Prostate gland (tissue), 2 donors: ENCODE data around the gene PIGQ. TPM values are rescaled to one million over a fixed set of nuclear protein-coding genes. Genes with fewer than 3 reads are reported as not detected.

Experiments used
- DNase-seq: peaks from one replicate; pipeline ENCODE4 v3.0.0-alpha.2; 2019; ENCODE audit warnings: low spot score
- H3K27ac ChIP-seq, 2 donors: fragments of 200-600 bp; sonication (generic); 2 replicates each; pipeline ENCODE4 v1.5.1; 2017 to 2019
- H3K27me3 ChIP-seq: fragments of 200-600 bp; sonication (generic); replicated peaks from 2 replicates; pipeline ENCODE4 v1.5.1; 2019; ENCODE audit not compliant: insufficient read depth
- H3K36me3 ChIP-seq, 2 donors: fragments of 200-600 bp; sonication (generic); 1 replicate in 1 of 2; 2 replicates in 1 of 2; pipeline versions ENCODE4 v1.5.1 to v1.8.1; 2017 to 2019
- H3K4me1 ChIP-seq: fragments of 200-600 bp; sonication (generic); replicated peaks from 2 replicates; pipeline ENCODE4 v1.5.1; 2019
- H3K4me3 ChIP-seq, 2 donors: fragments of 200-600 bp; sonication (generic); 2 replicates each; pipeline ENCODE4 v1.5.1; 2017 to 2019
- H3K9me3 ChIP-seq: fragments of 200-600 bp; sonication (generic); 2 replicates; pipeline ENCODE4 v1.5.1; 2017
- POLR2A ChIP-seq: fragments of 450-650 bp; IDR thresholded peaks from one replicate; pipeline ENCODE4 v1.6.1; 2016; ENCODE audit warnings: antibody characterized with exemption, mild to moderate bottlenecking
- POLR2AphosphoS5 ChIP-seq: sonication (generic); formaldehyde crosslinking; IDR thresholded peaks from one replicate; pipeline ENCODE4 v1.6.1; 2017; ENCODE audit warnings: antibody characterized with exemption
- WGBS: methylation state at CpG from one replicate; pipeline ENCODE4 v1.1.5; 2018; 5-methylcytosine and 5-hydroxymethylcytosine counted together
- intact Hi-C: fragments of 100-400 bp; cut with DNase I; formaldehyde crosslinking; loops from one replicate; pipeline ENCODE4 v1.14.2; 2022
- total RNA-seq, 2 donors: library from RNA; depleted of rRNA; stranded (reverse); fragments of >200 nt; gene quantifications; one replicate each; pipeline ENCODE4 v1.1.0, GENCODE V29; 2016
- TF ChIP-seq, protein P1 (sequence below), 4 experiments: fragments of 200-600 bp in 2 of 4; fragments of 450-650 bp in 2 of 4; sonication (generic) in 2 of 4; IDR thresholded peaks; 1 replicate in 3 of 4; 2 replicates in 1 of 4; pipeline ENCODE4 v1.5.1; 2016 to 2019; ENCODE audit warnings: antibody characterized with exemption in 4 of 4, mild to moderate bottlenecking in 2 of 4, moderate library complexity in 2 of 4

PIGQ gene
- total RNA-seq, 2 donors from 2014 or later, result 70.1 to 85.8 TPM

DNA sequence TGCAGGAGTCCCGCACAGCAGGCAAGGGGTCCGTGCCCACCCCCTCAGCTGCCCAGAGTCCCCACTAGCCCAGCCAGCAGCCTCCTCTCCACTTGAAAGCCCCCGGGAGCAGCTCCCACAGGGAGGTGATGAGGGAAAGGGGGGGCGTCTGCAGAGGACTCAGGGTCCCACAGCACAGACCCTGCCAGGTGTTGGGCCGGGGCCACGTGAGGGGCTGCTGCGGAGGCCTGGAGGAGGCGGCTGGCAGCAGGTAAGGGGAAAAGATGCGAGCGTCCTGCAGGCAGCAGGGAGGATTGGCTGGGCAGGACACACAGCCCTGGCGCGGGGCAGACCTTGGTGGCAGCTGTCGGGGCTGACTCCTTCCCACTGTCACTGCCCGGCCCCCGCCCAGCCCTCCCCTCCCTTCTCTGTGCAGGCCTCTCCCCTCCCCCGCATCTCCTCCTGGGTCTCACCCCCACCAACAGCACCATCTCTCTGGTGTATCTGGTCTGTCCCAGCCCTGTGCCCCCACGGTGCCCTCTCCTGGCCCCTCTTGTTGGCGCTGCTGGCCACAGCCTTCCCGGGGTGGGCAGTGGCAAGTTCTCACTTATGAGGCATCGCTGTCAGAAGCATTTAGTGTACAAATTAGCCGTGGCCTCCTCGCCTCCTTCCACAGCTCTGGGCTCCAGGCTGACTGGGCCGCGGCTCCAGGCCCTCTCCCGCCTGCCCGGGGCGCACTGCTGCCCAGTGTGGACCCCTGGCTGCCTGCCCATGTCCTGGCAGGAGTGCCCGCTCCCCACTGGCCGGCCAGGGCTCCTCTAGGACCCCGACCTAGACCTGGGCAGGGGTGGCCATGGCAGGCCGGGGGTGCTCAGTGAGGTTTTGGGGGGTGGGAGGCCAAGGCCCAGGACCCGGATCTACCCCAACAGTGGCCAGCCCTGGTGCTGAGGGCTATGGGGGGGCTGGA lies 14.0 kb upstream of the PIGQ start:
- no peaks in the 10 kb centered on the region for H3K4me1 ChIP-seq
- H3K4me3 ChIP-seq, result no peak overlapping the region
- H3K27ac ChIP-seq, result no peak overlapping the region
- intact Hi-C loops, result no loop called here
- TF ChIP-seq, protein P1, sequence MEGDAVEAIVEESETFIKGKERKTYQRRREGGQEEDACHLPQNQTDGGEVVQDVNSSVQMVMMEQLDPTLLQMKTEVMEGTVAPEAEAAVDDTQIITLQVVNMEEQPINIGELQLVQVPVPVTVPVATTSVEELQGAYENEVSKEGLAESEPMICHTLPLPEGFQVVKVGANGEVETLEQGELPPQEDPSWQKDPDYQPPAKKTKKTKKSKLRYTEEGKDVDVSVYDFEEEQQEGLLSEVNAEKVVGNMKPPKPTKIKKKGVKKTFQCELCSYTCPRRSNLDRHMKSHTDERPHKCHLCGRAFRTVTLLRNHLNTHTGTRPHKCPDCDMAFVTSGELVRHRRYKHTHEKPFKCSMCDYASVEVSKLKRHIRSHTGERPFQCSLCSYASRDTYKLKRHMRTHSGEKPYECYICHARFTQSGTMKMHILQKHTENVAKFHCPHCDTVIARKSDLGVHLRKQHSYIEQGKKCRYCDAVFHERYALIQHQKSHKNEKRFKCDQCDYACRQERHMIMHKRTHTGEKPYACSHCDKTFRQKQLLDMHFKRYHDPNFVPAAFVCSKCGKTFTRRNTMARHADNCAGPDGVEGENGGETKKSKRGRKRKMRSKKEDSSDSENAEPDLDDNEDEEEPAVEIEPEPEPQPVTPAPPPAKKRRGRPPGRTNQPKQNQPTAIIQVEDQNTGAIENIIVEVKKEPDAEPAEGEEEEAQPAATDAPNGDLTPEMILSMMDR (IDR thresholded peaks at IDR 0.05), result no peak
- TF ChIP-seq POLR2AphosphoS5, result no peak
- peaks cover 5% of the 10 kb centered on the region for H3K27me3 ChIP-seq
- 80% methylated on average over 30 of the region's 32 CpGs for WGBS
- H3K36me3 ChIP-seq, result no peaks in the 10 kb centered on the region
- DNase-seq, result no peak
- no peaks in the 10 kb centered on the region for H3K9me3 ChIP-seq

DNA sequence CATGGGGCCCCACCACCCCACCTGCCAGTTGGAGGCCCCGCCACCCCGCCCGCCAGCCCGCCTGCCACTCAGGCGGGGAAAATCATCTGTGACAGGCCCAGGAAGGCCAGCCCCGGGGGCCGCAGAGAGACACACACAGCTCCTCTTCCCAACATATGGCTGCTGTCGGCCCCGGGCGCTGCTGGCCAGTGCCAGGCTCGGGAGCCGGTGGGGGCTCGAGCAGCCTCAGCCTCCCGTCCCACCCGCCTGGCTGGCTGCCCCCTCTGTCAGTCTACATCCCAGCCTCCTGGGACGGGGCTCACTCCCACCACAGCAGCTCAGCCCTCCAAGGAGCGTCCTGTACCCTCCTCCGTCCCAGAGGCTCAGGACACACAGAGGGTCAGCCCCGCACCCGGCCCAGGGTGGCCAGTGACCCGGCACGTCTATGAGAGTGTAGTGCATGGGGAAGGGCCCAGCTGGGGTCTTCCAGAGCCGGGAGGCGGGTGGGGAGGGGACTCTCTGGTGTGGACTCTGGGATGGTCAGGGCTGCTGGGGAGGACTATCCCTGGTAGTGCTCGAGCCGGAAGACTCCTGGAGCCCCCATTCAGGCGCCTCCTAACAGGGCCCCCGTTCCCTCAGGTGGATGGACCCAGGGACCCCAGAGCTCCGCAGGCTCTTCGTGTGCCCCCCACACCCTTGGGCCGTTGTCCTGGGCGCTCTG lies 13.1 kb upstream of the PIGQ start:
- intact Hi-C loops, result no loop called here
- DNase-seq, result no peak
- Histone ChIP-seq H3K36me3 (no peaks in the 10 kb centered on the region), H3K27me3 (peaks cover 9% of the 10 kb centered on the region), H3K4me1 (no peaks in the 10 kb centered on the region), H3K4me3 (no peak overlapping the region), H3K9me3 (no peaks in the 10 kb centered on the region), H3K27ac (no peak overlapping the region)
- WGBS, result 91% methylated on average over 31 of the region's 32 CpGs
- TF ChIP-seq, protein P1 (IDR thresholded peaks at IDR 0.05), result no peak
- TF ChIP-seq POLR2AphosphoS5 (no peak), POLR2A (no peak)

DNA sequence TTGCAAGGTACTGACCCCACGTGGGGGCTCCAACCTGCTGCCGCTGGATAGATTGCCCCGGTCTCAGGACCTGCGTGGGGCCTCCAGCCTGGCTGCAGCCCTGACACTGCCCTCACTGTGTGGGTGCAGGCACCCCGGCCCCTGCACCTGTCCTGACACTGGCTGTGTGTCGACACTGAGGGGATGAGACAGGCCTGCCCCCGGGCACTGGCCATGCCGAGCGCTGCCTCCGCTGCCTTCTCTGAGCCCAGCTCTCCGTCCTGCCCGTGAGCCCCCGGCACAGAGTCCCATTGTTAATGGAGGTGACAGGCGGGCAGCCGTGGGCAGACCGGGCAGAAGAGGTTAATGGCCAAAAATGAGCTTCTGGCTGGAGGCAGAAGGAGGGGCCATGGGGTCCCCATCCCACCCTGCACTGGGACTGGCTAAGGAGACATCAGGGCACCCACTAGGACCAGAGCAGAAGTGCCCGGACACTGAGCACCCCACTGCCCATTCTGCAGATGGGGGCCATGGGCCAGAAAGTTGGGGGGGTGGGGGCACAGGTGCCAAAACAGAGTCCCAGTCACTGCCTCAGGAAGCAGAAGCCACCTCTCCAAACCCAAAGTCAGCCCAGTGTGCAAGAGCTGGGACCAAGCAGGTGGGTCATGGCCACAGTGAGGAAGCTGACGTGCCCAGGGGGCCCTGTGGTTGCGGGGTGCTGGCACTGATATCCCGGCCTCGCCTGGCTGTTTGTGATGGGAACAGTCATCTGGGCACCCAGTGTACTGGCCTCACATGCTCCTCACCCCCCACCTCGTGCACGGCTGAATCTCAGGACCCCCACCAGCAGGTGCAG lies 12.1 kb upstream of the PIGQ start:
- TF ChIP-seq, protein P1 (IDR thresholded peaks at IDR 0.05), result no peak
- TF ChIP-seq POLR2A, result no peak
- no peak for TF ChIP-seq POLR2AphosphoS5
- 85% methylated on average over 19 of the region's 23 CpGs for WGBS
- intact Hi-C loops, result no loop called here
- no peaks in the 10 kb centered on the region for H3K4me1 ChIP-seq
- peaks cover 9% of the 10 kb centered on the region for H3K27me3 ChIP-seq
- no peak for DNase-seq
- no peaks in the 10 kb centered on the region for H3K36me3 ChIP-seq
- H3K27ac ChIP-seq, result no peak overlapping the region
- H3K4me3 ChIP-seq, result no peak overlapping the region
- no peaks in the 10 kb centered on the region for H3K9me3 ChIP-seq

DNA sequence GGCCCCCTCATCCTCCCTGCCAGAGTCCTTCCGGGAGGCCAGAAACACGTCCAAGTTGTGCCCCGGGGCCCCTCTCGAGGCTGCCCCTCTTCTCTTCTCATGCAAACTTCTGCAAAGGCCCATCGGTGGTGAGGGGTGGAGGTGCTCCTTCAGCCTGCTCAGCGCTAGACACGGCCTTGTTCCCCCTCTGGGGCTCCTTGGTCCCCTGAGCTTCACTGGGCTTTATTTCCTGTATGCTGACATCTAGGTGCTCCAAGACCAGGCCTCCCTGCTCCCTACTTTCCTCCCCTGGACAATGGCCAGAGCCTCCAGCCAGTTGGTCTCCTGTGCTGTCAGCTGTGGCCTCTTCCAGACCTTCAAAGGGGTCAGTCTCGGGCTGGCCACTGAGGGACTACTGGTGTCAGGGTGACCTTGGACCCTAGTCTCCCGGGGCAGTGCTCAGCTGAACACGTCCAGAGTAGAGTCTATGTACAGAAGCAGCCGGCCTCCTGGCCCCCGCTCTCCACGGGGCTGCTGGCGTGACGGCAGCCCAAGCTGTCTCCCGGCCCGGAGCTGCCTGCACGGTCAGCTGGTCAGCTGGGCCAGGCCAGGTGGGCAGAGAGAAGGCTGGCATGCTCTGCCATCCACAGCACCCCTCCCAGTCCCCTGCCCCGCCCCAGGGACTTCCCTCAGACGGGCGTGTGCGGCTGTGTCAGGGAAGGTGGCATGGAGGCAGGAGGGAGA lies 11.3 kb upstream of the PIGQ start:
- H3K4me1 ChIP-seq, result no peaks in the 10 kb centered on the region
- H3K9me3 ChIP-seq, result no peaks in the 10 kb centered on the region
- H3K27me3 ChIP-seq, result peaks cover 9% of the 10 kb centered on the region
- TF ChIP-seq, protein P1 (IDR thresholded peaks at IDR 0.05), result no peak
- TF ChIP-seq POLR2AphosphoS5 (no peak), POLR2A (no peak)
- no peaks in the 10 kb centered on the region for H3K36me3 ChIP-seq
- intact Hi-C loops, result no loop called here
- no peak for DNase-seq
- H3K4me3 ChIP-seq, result no peak overlapping the region
- H3K27ac ChIP-seq, result no peak overlapping the region
- 73% methylated on average over 17 of the region's 22 CpGs for WGBS
